SK-N-SH (cell line): ENCODE measurements around the gene POU6F2. TPM values are rescaled to one million over a fixed set of nuclear protein-coding genes. Genes with fewer than 3 reads are reported as not detected.

Experiments
- CTCF ChIA-PET: fragments of 300-600, 350-600 bp; formaldehyde crosslinking; extraction: SDS; loops from one replicate; lab custom pipeline; 2021; lab: Yijun Ruan, JAX
- POLR2A ChIA-PET: fragments of 350-600 bp; sonication (Branson Sonifier 250); formaldehyde crosslinking; extraction: SDS; loops from one replicate; lab custom pipeline; 2020; ENCODE audit warnings: antibody characterized with exemption, inconsistent platforms; lab: Yijun Ruan, JAX
- DNase-seq: peaks from one replicate; pipeline ENCODE4 v3.0.0; 2012
- H2AFZ ChIP-seq: fragments of 200-600 bp; sonication (generic); 2 replicates; pipeline ENCODE4 v1.8.1; 2016; ENCODE audit warnings: antibody characterized with exemption, mild to moderate bottlenecking, low read depth
- H3F3A ChIP-seq: fragments of 200-600 bp; sonication (generic); replicated peaks from 2 replicates; pipeline ENCODE3; 2016; ENCODE audit warnings: antibody characterized with exemption, mild to moderate bottlenecking; ENCODE audit not compliant: insufficient read depth
- H3K27ac ChIP-seq, 2 experiments: fragments of 200-500 bp in 1 of 2; fragments of 200-600 bp in 1 of 2; sonication (Bioruptor generic) in 1 of 2; sonication (generic), shearing (Covaris generic) in 1 of 2; 2 replicates each; pipeline versions ENCODE4 v1.5.1 to v1.6.1; 2014 to 2016; ENCODE audit warnings: low read depth in 2 of 2, inconsistent platforms in 1 of 2, low read length in 1 of 2, mild to moderate bottlenecking in 1 of 2, mixed read lengths in 1 of 2
- H3K27me3 ChIP-seq: fragments of 200-600 bp; sonication (generic), shearing (Covaris generic); 2 replicates; pipeline ENCODE4 v1.6.1; 2016; ENCODE audit warnings: mixed run types; ENCODE audit not compliant: insufficient read depth
- H3K36me3 ChIP-seq, 2 experiments: fragments of 200-500 bp in 1 of 2; fragments of 200-600 bp in 1 of 2; sonication (Bioruptor generic) in 1 of 2; sonication (generic) in 1 of 2; replicated peaks in 1 of 2; 2 replicates each; pipeline versions ENCODE3 to v1.5.1; 2014 to 2016; ENCODE audit warnings: low read length in 1 of 2, mild to moderate bottlenecking in 1 of 2; ENCODE audit not compliant: insufficient read depth in 2 of 2, control insufficient read depth in 1 of 2
- H3K4me1 ChIP-seq, 2 experiments: fragments of 200-500 bp in 1 of 2; fragments of 200-600 bp in 1 of 2; sonication (Bioruptor generic) in 1 of 2; sonication (generic), shearing (Covaris generic) in 1 of 2; 2 replicates each; pipeline versions ENCODE4 v1.5.1 to v1.6.1; 2014 to 2016; ENCODE audit warnings: low read depth in 1 of 2, low read length in 1 of 2, mixed run types in 1 of 2; ENCODE audit not compliant: insufficient read depth in 2 of 2, control insufficient read depth in 1 of 2
- H3K4me2 ChIP-seq: fragments of 200-600 bp; sonication (generic), shearing (Covaris generic); 2 replicates; pipeline ENCODE4 v1.6.1; 2017; ENCODE audit warnings: mixed run types
- H3K4me3 ChIP-seq, 2 experiments: fragments of 200-500 bp in 1 of 2; fragments of 200-600 bp in 1 of 2; sonication (Bioruptor generic) in 1 of 2; sonication (generic), shearing (Covaris generic) in 1 of 2; 2 replicates each; pipeline versions ENCODE4 v1.5.1 to v1.8.1; 2014 to 2016; ENCODE audit warnings: low read depth in 2 of 2, inconsistent platforms in 1 of 2, low read length in 1 of 2, mild to moderate bottlenecking in 1 of 2, mixed read lengths in 1 of 2, moderate library complexity in 1 of 2
- H3K79me2 ChIP-seq: fragments of 200-600 bp; sonication (generic); 2 replicates; pipeline ENCODE4 v1.8.1; 2017; ENCODE audit warnings: mild to moderate bottlenecking; ENCODE audit not compliant: insufficient read depth
- H3K9ac ChIP-seq: fragments of 200-600 bp; sonication (generic); 2 replicates; pipeline ENCODE4 v1.6.1; 2017; ENCODE audit warnings: mixed run types
- H3K9me2 ChIP-seq: fragments of 200-600 bp; sonication (generic); 2 replicates; pipeline ENCODE4 v1.6.1; 2017; ENCODE audit warnings: mixed run types
- H3K9me3 ChIP-seq: fragments of 200-600 bp; sonication (generic); 2 replicates; pipeline ENCODE4 v1.6.1; 2017; ENCODE audit warnings: mixed run types, mild to moderate bottlenecking, moderate library complexity
- H4K20me1 ChIP-seq: fragments of 200-600 bp; sonication (generic); 2 replicates; pipeline ENCODE4 v1.6.1; 2017; ENCODE audit warnings: mild to moderate bottlenecking, mixed run types; ENCODE audit not compliant: insufficient read depth
- CHD2 ChIP-seq: fragments of 150-350 bp; IDR thresholded peaks from 2 replicates; pipeline ENCODE4 v1.6.1; 2018; ENCODE audit warnings: low read length; ENCODE audit not compliant: partially characterized antibody
- FOXJ3 ChIP-seq: sonication (generic); formaldehyde crosslinking; IDR thresholded peaks from 2 replicates; pipeline ENCODE4 v1.5.1; 2020; ENCODE audit warnings: mild to moderate bottlenecking, missing genetic modification reagents
- GABPA ChIP-seq: IDR thresholded peaks from 2 replicates; pipeline ENCODE4 v1.4.0; 2012; ENCODE audit warnings: low read depth, mild to moderate bottlenecking
- MEF2A ChIP-seq: IDR thresholded peaks from 2 replicates; pipeline ENCODE4 v1.4.0; 2012; ENCODE audit warnings: low read depth, borderline replicate concordance
- NFIC ChIP-seq: IDR thresholded peaks from 2 replicates; pipeline ENCODE4 v1.4.0; 2012; ENCODE audit warnings: borderline replicate concordance
- POLR2AphosphoS5 ChIP-seq: IDR thresholded peaks from 2 replicates; pipeline ENCODE4 v1.6.1; 2012; ENCODE audit warnings: low read depth, low read length
- RCOR1 ChIP-seq: fragments of 150-350 bp; IDR thresholded peaks from 2 replicates; pipeline ENCODE4 v1.6.1; 2017; ENCODE audit warnings: antibody characterized with exemption, low read length
- RXRA ChIP-seq: IDR thresholded peaks from 2 replicates; pipeline ENCODE4 v1.4.0; 2012; ENCODE audit warnings: low read depth, mild to moderate bottlenecking, borderline replicate concordance
- SMC3 ChIP-seq: IDR thresholded peaks from 2 replicates; pipeline ENCODE4 v1.6.1; 2012; ENCODE audit warnings: low read depth, low read length, improper control_type of control experiment
- TAF1 ChIP-seq: IDR thresholded peaks from 2 replicates; pipeline ENCODE4 v1.6.1; 2012; ENCODE audit warnings: low read depth, mild to moderate bottlenecking, low read length, moderate library complexity, borderline replicate concordance
- TEAD4 ChIP-seq: IDR thresholded peaks from 2 replicates; pipeline ENCODE4 v1.4.0; 2012; ENCODE audit warnings: mild to moderate bottlenecking, borderline replicate concordance; ENCODE audit not compliant: insufficient read depth
- WGBS: methylation state at CpG from one replicate; pipeline ENCODE4 v1.1.6; 2017; ENCODE audit warnings: low lambda C conversion rate; 5-methylcytosine and 5-hydroxymethylcytosine counted together
- polyA plus RNA-seq, 3 experiments: library from polyadenylated mRNA; depleted of rRNA; stranded (reverse); fragments of >200 nt; gene quantifications; 2 replicates each; pipeline ENCODE4 v1.2.3, GENCODE V29; 2012

POU6F2 gene
- polyA plus RNA-seq, 1 of the 3 experiments (the other 2 are of a cell fraction), result under 0.01 TPM

DNA sequence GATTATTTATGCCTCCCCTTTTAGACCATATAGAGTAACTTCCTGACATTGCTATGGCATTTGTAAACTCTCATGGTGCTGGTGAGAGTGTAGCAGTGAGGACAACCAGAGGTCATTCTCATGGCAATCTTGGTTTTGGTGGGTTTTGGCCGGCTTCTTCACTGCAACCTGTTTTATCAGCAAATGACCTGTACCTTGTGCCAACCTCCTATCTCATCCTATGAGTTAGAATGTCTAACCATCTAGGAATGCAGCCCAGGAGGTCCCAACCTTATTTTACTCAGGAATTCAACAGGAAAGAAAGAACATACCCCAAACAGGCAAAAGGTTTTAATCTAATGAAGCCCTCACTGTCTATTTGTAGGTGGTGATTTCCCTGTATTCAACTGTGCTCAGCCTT lies 383.1 kb downstream of the POU6F2 start:
- no peak for DNase-seq
- no peaks in the 10 kb centered on the region for H3K4me1 ChIP-seq
- no peaks in the 10 kb centered on the region for H3K9me2 ChIP-seq
- TF ChIP-seq CHD2, result no peak
- H4K20me1 ChIP-seq, result no peaks in the 10 kb centered on the region
- POLR2A ChIA-PET, result no interaction called here
- H3K9ac ChIP-seq, result no peak overlapping the region
- H3K36me3 ChIP-seq, result no peaks in the 10 kb centered on the region
- H3F3A ChIP-seq, result no peaks in the 10 kb centered on the region
- peaks cover 20% of the 10 kb centered on the region; the same call in 1 of the 2 replicates for H3K27me3 ChIP-seq
- no peak overlapping the region for H3K27ac ChIP-seq
- no peaks in the 10 kb centered on the region for H3K9me3 ChIP-seq
- H3K4me2 ChIP-seq, result no peak overlapping the region
- no peaks in the 10 kb centered on the region for H3K79me2 ChIP-seq
- WGBS, result 0% methylated on average over 1 of the region's 1 CpG
- no peak overlapping the region for H2AFZ ChIP-seq
- H3K4me3 ChIP-seq, result no peak overlapping the region
- CTCF ChIA-PET, result no interaction called here

DNA sequence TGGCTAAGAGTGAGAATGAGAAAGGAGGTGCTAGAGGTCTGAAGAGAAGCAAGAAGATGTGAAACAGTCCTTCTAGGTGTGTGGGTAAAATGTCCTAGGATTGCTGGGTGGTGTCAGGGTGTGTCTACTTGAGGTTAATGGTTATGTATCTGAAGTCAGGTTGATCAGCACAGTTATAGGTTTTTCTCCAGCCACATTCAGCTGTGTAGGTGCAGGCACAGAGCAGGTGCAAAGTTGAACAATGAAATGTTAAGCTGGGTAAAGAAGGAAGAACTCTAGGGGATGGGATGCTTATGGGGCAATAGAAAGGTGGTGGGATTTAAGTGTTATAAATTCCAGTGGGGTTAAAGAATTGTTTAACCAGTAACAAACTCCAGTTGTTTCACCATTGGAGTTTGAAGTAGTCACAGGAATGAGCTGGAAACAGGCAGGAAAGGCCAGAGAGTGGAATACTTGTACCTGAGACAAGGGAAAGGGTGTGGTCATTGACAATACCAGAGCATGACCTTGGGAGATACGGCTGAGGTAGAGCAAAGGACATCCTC lies 388.1 kb downstream of the POU6F2 start:
- 0% methylated on average over 1 of the region's 1 CpG for WGBS
- H3K36me3 ChIP-seq, result no peaks in the 10 kb centered on the region
- ChIA-PET POLR2A (no interaction called here), CTCF (interaction anchor here (1.2 kb wide), 1 partner anchor 10 kb away, joined by 3 read pairs; no protein-coding TSS in a partner anchor)
- no peaks in the 10 kb centered on the region for H3K4me1 ChIP-seq
- DNase-seq, result no peak
- no peak overlapping the region for H3K4me2 ChIP-seq
- H4K20me1 ChIP-seq, result no peaks in the 10 kb centered on the region
- TF ChIP-seq MEF2A (no peak), FOXJ3 (CRISPR knock-in tag) (no peak)
- TF ChIP-seq, all 33 proteins: peak for 0
- H3K4me3 ChIP-seq, result no peak overlapping the region
- H3K79me2 ChIP-seq, result no peaks in the 10 kb centered on the region
- no peak overlapping the region for H3K9ac ChIP-seq
- no peaks in the 10 kb centered on the region for H3K9me3 ChIP-seq
- H3K9me2 ChIP-seq, result no peaks in the 10 kb centered on the region
- H2AFZ ChIP-seq, result no peak overlapping the region
- H3K27ac ChIP-seq, result no peak overlapping the region
- H3F3A ChIP-seq, result no peaks in the 10 kb centered on the region
- peaks cover 10% of the 10 kb centered on the region; the same call in 1 of the 2 replicates for H3K27me3 ChIP-seq

DNA sequence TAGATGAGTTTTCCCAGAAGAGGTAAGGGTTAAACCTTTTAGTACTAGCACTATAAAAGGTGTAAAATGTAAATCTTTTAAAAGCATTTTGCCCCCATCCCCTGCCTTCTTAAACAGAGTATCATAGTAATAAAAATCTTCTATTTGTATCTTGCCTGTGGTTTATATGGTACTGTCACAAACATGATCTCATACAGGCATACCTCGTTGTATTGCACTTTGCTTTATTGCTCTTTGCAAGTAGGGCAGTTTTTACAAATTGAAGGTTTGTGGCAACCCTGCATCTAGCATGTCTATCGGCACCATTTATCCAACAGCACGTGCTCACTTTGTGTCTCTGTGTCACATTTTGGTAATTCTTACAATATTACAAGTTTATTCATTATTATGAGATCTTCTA lies 389.7 kb downstream of the POU6F2 start:
- H3K4me1 ChIP-seq, result no peaks in the 10 kb centered on the region
- H3K27me3 ChIP-seq, result no peaks in the 10 kb centered on the region; the same call in 1 of the 2 replicates
- DNase-seq, result no peak
- no peak overlapping the region for H2AFZ ChIP-seq
- CTCF ChIA-PET, result interaction anchor here (0.7 kb wide), 1 partner anchor 307 kb away, joined by 3 read pairs; no protein-coding TSS in a partner anchor
- no peaks in the 10 kb centered on the region for H3K36me3 ChIP-seq
- H3K9ac ChIP-seq, result no peak overlapping the region
- no peaks in the 10 kb centered on the region for H4K20me1 ChIP-seq
- H3K9me3 ChIP-seq, result no peaks in the 10 kb centered on the region
- H3K4me3 ChIP-seq, result no peak overlapping the region
- H3K9me2 ChIP-seq, result no peaks in the 10 kb centered on the region
- TF ChIP-seq RCOR1 (no peak), RXRA (no peak), NFIC (no peak), POLR2AphosphoS5 (no peak), TAF1 (no peak), GABPA (no peak), TEAD4 (no peak), SMC3 (no peak)
- TF ChIP-seq, all 33 proteins: peak for 0
- WGBS, result 21% methylated on average over 3 of the region's 3 CpGs
- Histone ChIP-seq H3F3A (no peaks in the 10 kb centered on the region), H3K79me2 (no peaks in the 10 kb centered on the region), H3K4me2 (no peak overlapping the region), H3K27ac (no peak overlapping the region)
- POLR2A ChIA-PET, result no interaction called here
